GM18502 (cell line): ENCODE results near the gene KRT86.

ENCODE experiments used
- ATAC-seq: cut with Tn5 transposase; IDR thresholded peaks from one replicate; pipeline ENCODE4 v1.9.1; 2021; ENCODE audit warnings: mild to moderate bottlenecking; ENCODE audit not compliant: unreplicated experiment, poor library complexity

Gene KRT86

DNA sequence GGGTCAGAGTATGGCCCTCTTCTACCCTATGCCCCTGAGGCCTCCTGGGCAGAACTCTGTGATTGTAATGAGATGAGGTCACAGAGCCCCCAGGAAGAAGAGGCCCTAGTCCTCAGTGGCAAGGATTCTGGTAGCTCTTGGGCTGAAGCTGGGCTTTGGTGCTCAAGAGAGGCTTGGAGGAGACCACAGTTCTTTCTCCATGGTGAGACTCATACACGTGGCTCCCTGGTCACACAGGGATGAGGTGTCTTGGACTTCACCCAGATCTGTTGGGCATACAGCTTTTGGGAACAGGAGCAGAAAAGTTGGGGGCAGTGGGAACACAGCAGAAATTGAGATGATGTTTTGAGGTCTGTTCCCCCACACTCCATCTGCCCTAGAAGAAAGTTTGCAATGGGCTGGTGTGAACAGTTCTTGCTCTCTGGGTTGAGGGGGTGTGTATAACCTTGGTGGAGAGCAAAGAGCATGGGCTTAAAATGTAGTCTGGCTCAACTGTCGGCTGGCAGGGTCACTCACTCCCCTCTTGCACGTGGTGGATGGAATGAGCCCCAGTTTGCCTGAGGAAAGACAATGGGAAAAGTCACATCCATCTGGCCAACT is at the start of gene KRT86:
KRT86 (plus strand) TSS at position 125 of the 600 bp plus-strand sequence. CDS start 27,272 bp downstream, outside the sequence.
- no peak for ATAC-seq

GRCh38 chr12:52225752-52226151 is 48.7 kb upstream of the KRT86 start:
- ATAC-seq = no peak

DNA sequence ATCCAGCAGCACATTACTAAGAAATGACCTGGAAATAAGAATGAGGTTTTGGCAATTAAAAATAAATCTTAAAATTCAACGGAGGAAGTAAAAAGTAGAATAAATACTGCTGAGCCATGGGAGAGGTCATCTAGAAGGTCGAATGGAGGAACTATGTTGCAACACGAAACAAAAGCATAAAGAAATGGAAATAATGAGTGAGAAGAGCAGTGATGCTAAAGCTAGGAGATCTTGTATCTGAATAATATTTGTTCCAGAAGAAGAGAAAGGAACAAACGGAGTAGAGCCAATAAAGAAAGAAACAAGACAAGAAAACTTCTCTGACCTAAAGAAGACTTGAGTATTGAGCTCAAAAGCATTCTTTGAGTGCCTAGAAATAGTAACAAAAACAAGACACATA is 48.0 kb upstream of the KRT86 start:
- no peak for ATAC-seq

GRCh38 chr12:52227606-52228166 is 46.8 kb upstream of the KRT86 start:
- no peak for ATAC-seq

DNA sequence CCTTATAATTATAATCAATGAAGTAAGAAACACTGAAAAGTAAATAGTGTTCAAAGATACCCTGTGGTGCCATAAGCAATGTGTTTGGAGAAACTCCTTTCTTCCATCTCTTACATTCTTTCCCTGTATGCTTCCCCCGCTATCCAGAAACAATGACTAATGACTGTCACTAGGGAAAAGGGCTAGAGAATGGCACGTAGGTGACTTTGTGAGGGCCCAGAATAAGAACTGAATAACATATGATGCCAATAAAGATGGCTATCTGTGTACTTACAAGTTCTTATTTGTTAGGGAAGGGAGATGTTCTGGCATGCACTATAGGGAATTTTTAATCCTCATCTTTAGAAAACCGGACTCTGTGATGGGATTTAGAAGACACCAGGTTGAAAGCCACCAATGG is 46.1 kb upstream of the KRT86 start:
- no peak for ATAC-seq

DNA sequence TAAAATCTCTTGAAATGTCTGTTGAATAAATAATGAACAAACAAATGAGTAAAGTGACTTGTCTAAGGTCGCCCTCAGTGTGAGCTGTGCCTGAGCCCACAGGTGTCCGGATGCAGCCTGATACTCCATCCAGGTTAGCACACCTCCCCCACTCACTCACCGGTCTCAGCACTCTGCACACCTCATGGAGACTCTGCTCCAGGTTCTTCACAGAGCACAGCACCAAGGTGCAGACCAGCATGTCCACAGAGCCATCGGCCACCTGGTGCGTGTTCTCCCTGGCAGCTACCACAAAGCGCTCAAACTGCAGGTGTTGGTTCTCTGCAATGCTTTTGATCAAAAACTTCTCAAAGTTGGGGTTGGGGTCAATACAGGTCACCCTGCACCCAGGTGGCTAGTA is 45.5 kb upstream of the KRT86 start:
- no peak for ATAC-seq

DNA sequence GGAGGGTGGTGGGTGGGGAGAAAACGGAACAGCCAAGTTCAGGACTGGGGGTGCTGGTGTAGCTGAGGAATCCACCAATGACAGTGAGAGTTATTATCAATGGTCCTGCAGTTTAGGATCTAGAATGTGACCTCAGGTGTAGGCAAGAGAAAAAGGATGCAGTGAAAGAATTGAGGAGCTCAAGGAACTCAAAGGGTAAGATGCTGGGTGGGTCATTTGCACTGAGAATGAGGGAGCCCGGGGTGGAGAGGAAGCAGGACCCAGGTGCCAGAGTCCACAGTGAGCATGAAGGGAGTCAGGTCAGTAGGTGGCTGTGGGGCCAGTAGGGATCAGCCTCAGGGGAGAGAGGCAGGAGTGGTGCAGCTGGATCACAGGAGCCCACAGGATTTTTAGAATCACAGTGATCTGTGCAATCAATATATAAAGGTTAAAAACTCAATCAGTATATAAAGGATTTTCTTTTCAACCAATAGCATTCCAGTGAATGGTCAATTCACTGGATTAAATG is 44.6 kb upstream of the KRT86 start:
- ATAC-seq = no peak

- ATAC-seq = no peak
Measured at GRCh38 chr12:52230364-52231281, 43.8 kb upstream of the KRT86 start.

GRCh38 chr12:52231305-52232202 is 42.9 kb upstream of the KRT86 start:
- ATAC-seq = no peak

DNA sequence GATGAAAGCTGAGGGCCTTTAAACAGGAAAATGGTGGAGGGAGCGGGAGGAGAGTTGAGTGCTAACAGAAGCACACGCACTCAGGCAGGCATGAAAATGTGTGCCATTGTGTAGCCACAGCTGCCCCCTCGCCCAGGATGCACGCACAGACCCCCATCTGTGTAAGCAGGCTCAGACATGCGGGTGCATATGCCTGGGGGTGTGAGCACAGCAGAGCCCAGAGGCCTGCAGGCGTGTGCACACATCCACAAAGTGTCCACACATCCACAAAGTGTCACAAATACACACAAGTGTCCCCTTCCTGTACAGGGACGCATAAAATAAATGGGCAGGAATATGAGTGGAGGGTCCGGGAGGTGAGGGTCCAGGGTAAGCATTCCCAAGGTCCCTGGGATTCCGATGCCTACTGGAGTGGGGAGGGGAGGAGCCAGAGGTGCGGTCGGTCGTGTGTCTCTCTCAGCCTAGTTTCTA is 42.2 kb upstream of the KRT86 start:
- ATAC-seq = no peak

- no peak for ATAC-seq
Measured at GRCh38 chr12:52232674-52233461, 41.6 kb upstream of the KRT86 start, which contains the start of gene KRT7. KRT7 (plus strand) TSS chr12:52233243; CDS start chr12:52233297, 54 bp downstream.

GRCh38 chr12:52233462-52234207 is 40.8 kb upstream of the KRT86 start:
- ATAC-seq = no peak

DNA sequence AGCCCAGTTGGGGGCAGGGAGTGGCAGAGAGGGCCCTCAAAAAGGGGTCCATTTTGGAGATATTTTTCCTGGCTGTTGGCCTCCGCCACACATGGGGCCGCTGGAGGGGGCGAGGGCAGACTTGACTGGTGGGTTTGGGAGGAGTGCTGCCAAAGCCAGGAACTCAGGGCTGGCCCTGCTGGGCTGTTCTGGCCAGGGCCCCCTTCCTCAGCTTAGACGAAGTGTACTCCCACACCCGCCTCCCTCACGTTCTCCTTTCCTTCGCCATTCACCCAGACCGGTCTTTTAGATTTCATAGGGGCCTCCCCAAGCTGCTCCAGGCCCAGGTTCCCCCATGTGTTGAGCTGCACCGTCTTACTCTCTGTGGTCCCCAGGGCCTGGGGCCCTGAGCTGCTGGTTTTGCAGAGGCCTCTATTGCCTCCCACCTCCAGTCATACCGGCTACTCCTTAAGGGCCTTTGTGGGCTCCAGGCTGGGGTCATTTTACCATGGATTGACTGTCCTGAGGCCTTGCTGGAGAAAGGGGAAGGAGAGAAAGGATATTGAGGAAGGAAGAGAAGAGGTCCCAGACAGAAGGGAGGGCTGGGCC is 40.1 kb upstream of the KRT86 start:
- ATAC-seq = no peak

DNA sequence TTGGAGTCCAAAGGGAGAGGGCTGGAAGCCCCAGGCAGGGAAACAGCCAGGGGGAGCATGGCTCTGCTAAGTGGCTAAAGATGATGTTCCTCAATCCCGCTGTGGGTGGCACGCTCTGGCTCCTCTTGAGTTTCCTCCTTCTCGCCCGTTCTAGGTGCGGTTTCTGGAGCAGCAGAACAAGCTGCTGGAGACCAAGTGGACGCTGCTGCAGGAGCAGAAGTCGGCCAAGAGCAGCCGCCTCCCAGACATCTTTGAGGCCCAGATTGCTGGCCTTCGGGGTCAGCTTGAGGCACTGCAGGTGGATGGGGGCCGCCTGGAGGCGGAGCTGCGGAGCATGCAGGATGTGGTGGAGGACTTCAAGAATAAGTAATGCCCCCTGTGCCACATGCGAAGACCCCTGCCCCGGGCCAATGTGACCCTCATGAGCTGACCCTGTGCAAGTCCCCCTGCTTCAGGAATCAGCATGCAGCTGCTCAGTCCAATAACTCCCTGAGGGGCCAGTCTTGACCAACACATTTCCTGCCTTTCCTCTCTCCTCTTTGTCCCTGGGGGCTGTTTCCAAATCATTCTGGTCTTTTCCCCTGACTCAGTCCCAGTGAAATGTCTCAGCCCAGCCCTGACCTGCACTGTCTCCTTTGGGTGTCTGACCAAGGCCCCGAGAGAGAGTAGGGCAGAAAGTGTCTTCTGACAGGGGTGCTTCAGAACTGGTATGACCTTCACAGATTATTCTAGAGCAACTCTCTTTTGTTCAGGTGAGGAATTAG is 39.3 kb upstream of the KRT86 start:
- ATAC-seq = no peak

- ATAC-seq = no peak
Measured at GRCh38 chr12:52235822-52236361, 38.6 kb upstream of the KRT86 start.

- no peak for ATAC-seq
Measured at GRCh38 chr12:52236386-52237050, 37.9 kb upstream of the KRT86 start.
